Pancreas (tissue), 10 donors: ENCODE data around the gene ITK. TPM values are rescaled to one million over a fixed set of nuclear protein-coding genes. Genes with fewer than 3 reads are reported as not detected.

Source experiments
- ATAC-seq, 4 donors: fragments of 200-7000 bp; cut with Tn5 transposase; one replicate each; pipeline versions ENCODE4 v1.8.0 to v1.9.1; 2020; ENCODE audit warnings: mild to moderate bottlenecking in 4 of 4, moderate library complexity in 4 of 4
- DNase-seq, 6 donors: peaks; one replicate each; pipeline ENCODE4 v3.0.0-alpha.2; 2020
- FAIRE-seq: peaks from 2 replicates; lab custom pipeline; 2012; peaks lifted over from hg19 to GRCh38; lab: Jason Lieb, UNC
- H3K27ac ChIP-seq, 4 donors: fragments of 200-600 bp; sonication (generic); 1 replicate in 3 of 4; 2 replicates in 1 of 4; pipeline versions ENCODE4 v1.5.0 to v1.8.0; 2020
- H3K27me3 ChIP-seq, 4 donors: fragments of 200-600 bp; one replicate each; pipeline ENCODE4 v1.8.0; 2021
- H3K36me3 ChIP-seq, 3 donors: fragments of 200-600 bp; sonication (generic) in 1 of 3; one replicate each; pipeline versions ENCODE4 v1.5.0 to v1.8.0; 2020 to 2021
- H3K4me1 ChIP-seq, 3 donors: fragments of 200-600 bp; one replicate each; pipeline ENCODE4 v1.8.0; 2021
- H3K4me3 ChIP-seq, 4 donors: fragments of 200-600 bp; sonication (generic) in 2 of 4; one replicate each; pipeline versions ENCODE4 v1.5.0 to v1.8.0; 2020 to 2021
- H3K9me3 ChIP-seq, 4 donors: fragments of 200-600 bp; one replicate each; pipeline ENCODE4 v1.8.0; 2021
- CTCF ChIP-seq, 4 donors: fragments of 200-600 bp; sonication (generic) in 3 of 4; IDR thresholded peaks; one replicate each; pipeline versions ENCODE4 v1.5.0 to v1.8.0; 2021; ENCODE audit warnings: antibody characterized with exemption in 4 of 4
- WGBS, 2 donors: extraction: QIAGEN DNeasy Blood & Tissue Kit; methylation state at CpG; one replicate each; pipeline ENCODE4 v1.1.7; 2013; 5-methylcytosine and 5-hydroxymethylcytosine counted together
- intact Hi-C, 3 donors: fragments of 100-400 bp; cut with DNase I; formaldehyde crosslinking; loops; one replicate each; pipeline versions ENCODE4 v1.11.1 to v1.14.2; 2022
- polyA plus RNA-seq, 2 donors: library from polyadenylated mRNA; stranded (reverse); fragments of 200-250 nt; gene quantifications; one replicate each; pipeline ENCODE4 v1.2.3, GENCODE V29; 2013
- total RNA-seq, 6 donors: library from RNA; stranded (reverse); fragmentation: NEBNext Ultra II Directional in 4 of 6; extraction: Animal tissue kit (Norgen Biotek cat#: 25700) in 4 of 6; gene quantifications; one replicate each; pipeline versions ENCODE4 v1.2.1 to v1.2.4, GENCODE V29; 2021 to 2023
- donor health status: healthy with polysubstance abuse.
- donor health status: DM: no; HTN: no; CAD: no; lungs with moderate emphysema.
- donor health status: DM: no; HTN: no; CAD: no.
- donor health status: control.
- donor health status: control.
- donor health status: Bipolar disorder and iron deficiency.
- donor health status: DM: yes; HTN: yes; CAD: no.
- donor health status: DM: no; HTN: no; CAD: no.
- donor health status: DM: no; HTN: no; CAD: no.
- donor health status: DM: yes; HTN: yes; CAD: no.

The ITK gene
- total and polyA plus RNA-seq, 8 donors: 0.26 to 1.3 (median 0.71) TPM

- H3K9me3 ChIP-seq: no peaks in the 10 kb centered on the region
- peaks cover 0 to 4% (median 0%) of the 10 kb centered on the region in 4 donors for H3K27me3 ChIP-seq
- H3K4me3 ChIP-seq: no peak overlapping the region
- intact Hi-C loops: no loop called here
- 78 to 93% methylated on average over 12 of the region's 12 CpGs for WGBS, 2 donors
- H3K27ac ChIP-seq: no peak overlapping the region
- DNase-seq: no peak
- no peaks in the 10 kb centered on the region for H3K4me1 ChIP-seq
- H3K36me3 ChIP-seq: no peaks in the 10 kb centered on the region
- no peak for TF ChIP-seq CTCF (IDR thresholded peaks at IDR 0.05)
- no peak for ATAC-seq
- no peak for FAIRE-seq
Measured at GRCh38 chr5:157162919-157163510, 17.6 kb upstream of the ITK start.

DNA sequence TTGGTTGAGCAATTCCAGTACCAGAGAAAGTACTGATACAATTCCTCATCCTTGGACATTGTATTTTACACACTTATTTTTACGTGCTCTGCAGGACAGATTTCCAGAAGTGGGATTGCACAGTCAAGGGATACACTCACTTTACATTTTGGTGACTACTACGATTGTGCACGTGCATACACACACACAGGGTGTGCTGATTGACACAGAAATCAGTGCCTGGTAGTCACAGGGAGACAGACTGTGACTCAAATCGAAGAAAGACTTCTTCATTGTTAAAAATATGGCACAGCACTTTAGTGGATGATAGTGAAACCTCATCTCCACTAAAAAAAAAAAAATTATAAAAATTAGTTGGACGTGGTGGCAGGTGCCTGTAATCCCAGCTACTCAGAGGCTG lies 16.1 kb upstream of the ITK start:
- no peak for TF ChIP-seq CTCF (IDR thresholded peaks at IDR 0.05)

GRCh38 chr5:157165261-157165660 lies 15.4 kb upstream of the ITK start:
- no peak for FAIRE-seq
- Histone ChIP-seq H3K4me3 (no peak overlapping the region), H3K9me3 (no peaks in the 10 kb centered on the region), H3K4me1 (no peaks in the 10 kb centered on the region), H3K27ac (no peak overlapping the region), H3K36me3 (no peaks in the 10 kb centered on the region), H3K27me3 (peaks cover 0 to 4% (median 0%) of the 10 kb centered on the region in 4 donors)
- ATAC-seq: no peak
- intact Hi-C loops: no loop called here
- TF ChIP-seq CTCF (IDR thresholded peaks at IDR 0.05): no peak
- no peak for DNase-seq
- 66 to 76% methylated on average over 4 of the region's 4 CpGs for WGBS, 2 donors

More for the DNA sequence above, 16.1 kb upstream of the ITK start:
- ATAC-seq (no peak), DNase-seq (no peak), FAIRE-seq (no peak)
- Histone ChIP-seq H3K36me3 (no peaks in the 10 kb centered on the region), H3K4me3 (no peak overlapping the region), H3K27ac (no peak overlapping the region), H3K4me1 (no peaks in the 10 kb centered on the region), H3K27me3 (peaks cover 0 to 4% (median 0%) of the 10 kb centered on the region in 4 donors), H3K9me3 (no peaks in the 10 kb centered on the region)
- intact Hi-C loops: no loop called here
- 45 to 54% methylated on average over 5 of the region's 5 CpGs for WGBS, 2 donors

DNA sequence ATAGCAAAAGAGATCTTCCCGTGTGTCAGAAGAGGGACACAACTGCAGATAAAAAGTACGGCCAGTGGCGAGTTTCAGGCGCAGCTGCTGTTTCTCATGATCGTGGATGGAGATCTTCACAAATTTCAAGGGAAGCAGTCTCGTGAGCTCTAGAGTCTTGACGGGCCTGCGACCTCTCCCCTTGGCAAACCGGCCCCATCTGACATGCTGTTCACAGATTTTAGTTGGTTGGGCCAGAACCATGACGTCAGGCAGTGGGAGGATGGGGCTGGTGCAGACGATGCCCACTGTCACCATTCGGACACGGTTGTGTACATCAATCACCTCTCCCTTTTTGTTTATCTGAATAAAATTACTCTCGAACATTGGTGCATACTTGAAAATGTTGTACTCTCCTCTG lies 15.0 kb upstream of the ITK start:
- TF ChIP-seq CTCF (IDR thresholded peaks at IDR 0.05): no peak
- Histone ChIP-seq H3K36me3 (no peaks in the 10 kb centered on the region), H3K27ac (no peak overlapping the region), H3K27me3 (peaks cover 0 to 4% (median 0%) of the 10 kb centered on the region in 4 donors), H3K9me3 (no peaks in the 10 kb centered on the region), H3K4me1 (no peaks in the 10 kb centered on the region), H3K4me3 (no peak overlapping the region)
- FAIRE-seq (no peak), DNase-seq (no peak), ATAC-seq (no peak)
- 58 to 71% methylated on average over 14 of the region's 14 CpGs for WGBS, 2 donors
- intact Hi-C loops: no loop called here
